NCI-H2227 treated with DMSO at 0.1 percent for 48 hours (cell line): ENCODE data around the gene LRRK1.

Experiments
- DNase-seq: peaks from one replicate; lab custom pipeline; 2025; lab: John Stamatoyannopoulos, UW

LRRK1 gene

GRCh38 chr15:101023501-101024072 is 104.4 kb downstream of the LRRK1 start:
- DNase-seq, result no peak

- DNase-seq, result no peak
These were observed 105.0 kb downstream of the LRRK1 start for GRCh38 chr15:101024073-101024695.

GRCh38 chr15:101024706-101025500 is 105.7 kb downstream of the LRRK1 start:
- no peak for DNase-seq

- no peak for DNase-seq
These were observed 106.3 kb downstream of the LRRK1 start for GRCh38 chr15:101025501-101025885.

- no peak for DNase-seq
These were observed 106.9 kb downstream of the LRRK1 start for GRCh38 chr15:101025896-101026631.

GRCh38 chr15:101026656-101027272 is 107.6 kb downstream of the LRRK1 start:
- DNase-seq, result no peak

GRCh38 chr15:101027273-101027901 is 108.2 kb downstream of the LRRK1 start:
- DNase-seq, result no peak

- no peak for DNase-seq
These were observed 108.8 kb downstream of the LRRK1 start for GRCh38 chr15:101027920-101028319.

- no peak for DNase-seq
These were observed 109.2 kb downstream of the LRRK1 start for GRCh38 chr15:101028321-101028720.

- no peak for DNase-seq
These were observed 109.7 kb downstream of the LRRK1 start for GRCh38 chr15:101028772-101029438.

- no peak for DNase-seq
These were observed 111.0 kb downstream of the LRRK1 start for GRCh38 chr15:101029971-101030661.

- no peak for DNase-seq
These were observed 112.1 kb downstream of the LRRK1 start for GRCh38 chr15:101031213-101031612.

GRCh38 chr15:101033801-101034200 is 114.6 kb downstream of the LRRK1 start:
- no peak for DNase-seq

GRCh38 chr15:101035611-101036010 is 116.5 kb downstream of the LRRK1 start:
- no peak for DNase-seq

GRCh38 chr15:101036189-101036588 is 117.0 kb downstream of the LRRK1 start:
- no peak for DNase-seq

- no peak for DNase-seq
These were observed 118.1 kb downstream of the LRRK1 start for GRCh38 chr15:101037090-101037830.

GRCh38 chr15:101038327-101039003 is 119.3 kb downstream of the LRRK1 start:
- DNase-seq, result no peak

GRCh38 chr15:101039461-101039860 is 120.3 kb downstream of the LRRK1 start:
- no peak for DNase-seq

- DNase-seq, result no peak
These were observed 123.2 kb downstream of the LRRK1 start for GRCh38 chr15:101042320-101042719.
